Esophagus muscularis mucosa (tissue), 4 donors: Measurements from ENCODE around the gene FAM229A.

Experiments
- CTCF ChIP-seq, 3 experiments: fragments of 200-600 bp in 2 of 3; fragments of 450-650 bp in 1 of 3; sonication (generic) in 2 of 3; IDR thresholded peaks; one replicate each; pipeline ENCODE4 v1.5.1; 2017 to 2019; ENCODE audit warnings: antibody characterized with exemption in 3 of 3, mild to moderate bottlenecking in 2 of 3, moderate library complexity in 1 of 3
- EP300 ChIP-seq: sonication (generic); formaldehyde crosslinking; IDR thresholded peaks from one replicate; pipeline ENCODE4 v1.6.1; 2017; ENCODE audit warnings: antibody characterized with exemption
- POLR2AphosphoS5 ChIP-seq, 2 donors: sonication (generic); formaldehyde crosslinking; IDR thresholded peaks; one replicate each; pipeline ENCODE4 v1.6.1; 2017; ENCODE audit warnings: antibody characterized with exemption in 2 of 2

DNA sequence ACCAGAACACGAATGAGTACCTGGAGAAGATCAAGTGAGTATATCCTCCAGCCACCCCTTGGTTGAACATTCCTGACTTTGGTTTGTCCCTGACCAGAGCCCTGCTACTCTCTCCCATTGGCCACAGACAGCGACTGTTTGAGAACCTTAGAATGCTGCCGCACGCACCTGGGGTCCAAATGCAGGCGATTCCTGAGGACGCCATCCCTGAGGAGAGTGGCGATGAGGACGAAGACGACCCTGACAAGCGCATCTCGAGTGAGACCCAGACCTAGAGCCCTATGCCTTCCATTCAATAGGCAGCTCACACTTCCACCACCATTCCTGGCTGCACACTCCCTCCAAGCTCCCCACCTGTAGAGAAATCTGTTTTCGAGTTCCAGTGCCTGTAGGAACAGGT is 30.7 kb downstream of the FAM229A start:
- TF ChIP-seq EP300 (no peak), CTCF (IDR thresholded peaks at IDR 0.05) (no peak), POLR2AphosphoS5 (IDR thresholded peaks at IDR 0.05) (no peak)
